ENCODE measurements around the gene IFNGR1. TPM values are rescaled to one million over a fixed set of nuclear protein-coding genes. Genes with fewer than 3 reads are reported as not detected.

Gene IFNGR1
- total RNA-seq, 1 donor from 2014 or later = 239 TPM

DNA sequence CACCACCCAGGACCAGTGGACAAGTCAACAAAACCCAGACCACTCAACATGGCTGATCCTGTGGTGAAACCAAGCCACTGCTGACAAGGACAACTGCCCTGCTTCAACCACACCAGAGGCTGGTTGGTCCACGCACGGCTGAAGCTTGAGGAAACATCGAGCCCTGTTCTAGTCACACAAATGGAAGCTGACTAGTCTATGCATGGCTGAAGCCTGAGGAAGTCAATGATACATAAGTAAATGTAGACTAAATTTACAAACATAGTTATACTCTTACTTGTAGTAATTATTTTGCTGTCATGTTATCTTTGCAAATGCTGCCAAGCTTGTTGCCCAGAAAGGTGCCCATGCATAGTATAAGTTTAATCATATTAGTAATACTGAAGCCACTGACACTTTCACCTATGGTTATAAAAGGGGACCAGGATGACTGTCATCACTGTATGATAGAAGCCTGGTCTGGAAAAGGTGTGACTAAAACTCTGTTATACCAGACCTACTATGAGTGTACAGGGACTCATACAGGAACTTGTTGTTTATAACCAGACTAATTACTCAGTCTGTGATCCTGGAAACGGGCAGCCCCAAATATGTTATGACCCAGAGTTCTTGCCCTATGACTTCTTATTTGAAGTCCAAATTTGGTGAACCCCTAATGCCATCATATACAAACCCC is 51.3 kb downstream of the IFNGR1 start:
- DNase-seq = no peak
- Histone ChIP-seq H3K4me3 (no peak overlapping the region), H3K27me3 (no peaks in the 10 kb centered on the region), H3K4me1 (peaks cover 6% of the 10 kb centered on the region), H3K27ac (no peak overlapping the region), H3K36me3 (no peaks in the 10 kb centered on the region), H3K9me3 (no peaks in the 10 kb centered on the region)
- TF ChIP-seq, protein P1, sequence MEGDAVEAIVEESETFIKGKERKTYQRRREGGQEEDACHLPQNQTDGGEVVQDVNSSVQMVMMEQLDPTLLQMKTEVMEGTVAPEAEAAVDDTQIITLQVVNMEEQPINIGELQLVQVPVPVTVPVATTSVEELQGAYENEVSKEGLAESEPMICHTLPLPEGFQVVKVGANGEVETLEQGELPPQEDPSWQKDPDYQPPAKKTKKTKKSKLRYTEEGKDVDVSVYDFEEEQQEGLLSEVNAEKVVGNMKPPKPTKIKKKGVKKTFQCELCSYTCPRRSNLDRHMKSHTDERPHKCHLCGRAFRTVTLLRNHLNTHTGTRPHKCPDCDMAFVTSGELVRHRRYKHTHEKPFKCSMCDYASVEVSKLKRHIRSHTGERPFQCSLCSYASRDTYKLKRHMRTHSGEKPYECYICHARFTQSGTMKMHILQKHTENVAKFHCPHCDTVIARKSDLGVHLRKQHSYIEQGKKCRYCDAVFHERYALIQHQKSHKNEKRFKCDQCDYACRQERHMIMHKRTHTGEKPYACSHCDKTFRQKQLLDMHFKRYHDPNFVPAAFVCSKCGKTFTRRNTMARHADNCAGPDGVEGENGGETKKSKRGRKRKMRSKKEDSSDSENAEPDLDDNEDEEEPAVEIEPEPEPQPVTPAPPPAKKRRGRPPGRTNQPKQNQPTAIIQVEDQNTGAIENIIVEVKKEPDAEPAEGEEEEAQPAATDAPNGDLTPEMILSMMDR (IDR thresholded peaks at IDR 0.05) = no peak
- intact Hi-C loops (cut with DNase I) = no loop called here
- ATAC-seq = no peak

DNA sequence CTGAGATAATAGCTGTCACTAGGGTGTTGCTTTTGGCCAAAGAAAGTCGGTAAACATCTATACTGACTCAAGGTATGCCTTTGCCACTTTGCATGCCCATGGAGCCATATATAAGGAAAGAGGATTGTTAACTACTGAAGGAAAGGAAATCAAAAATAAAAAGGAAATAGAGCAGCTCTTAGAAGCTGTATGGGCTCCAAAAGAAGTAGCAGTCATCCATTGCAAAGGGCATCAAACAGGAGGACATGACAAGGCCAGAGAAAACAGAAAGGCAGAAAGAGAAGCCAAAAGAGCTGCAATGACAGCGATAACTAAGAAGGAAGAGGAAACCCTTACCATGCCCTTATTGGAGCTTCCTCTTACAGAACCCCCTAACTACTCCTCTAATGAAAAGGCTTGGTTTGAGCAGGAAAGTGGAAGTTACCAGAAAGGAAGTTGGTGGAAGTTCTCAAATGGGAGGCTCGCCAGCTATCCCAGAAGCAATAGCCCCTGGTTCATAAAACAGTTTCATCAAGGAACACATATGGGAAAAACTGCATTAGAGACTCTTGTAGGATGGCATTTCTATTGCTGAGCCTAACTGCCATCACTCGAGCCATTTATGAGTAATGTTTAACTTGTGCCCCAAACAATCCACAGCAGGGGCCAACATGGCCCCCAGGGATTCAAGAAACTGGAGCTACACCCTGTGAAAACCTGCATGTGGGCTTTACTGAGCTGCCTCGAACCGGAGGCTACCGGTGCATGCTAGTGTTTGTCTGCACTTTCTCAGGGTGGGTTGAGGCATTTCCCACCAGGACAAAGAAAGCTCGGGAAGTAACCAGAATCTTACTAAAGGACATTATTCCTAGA is 52.7 kb downstream of the IFNGR1 start:
- TF ChIP-seq, protein P1 (IDR thresholded peaks at IDR 0.05) = no peak
- ATAC-seq = peak; percentile 81
- H3K36me3 ChIP-seq = no peaks in the 10 kb centered on the region
- H3K4me3 ChIP-seq = no peak overlapping the region
- DNase-seq = no peak
- no peaks in the 10 kb centered on the region for H3K9me3 ChIP-seq
- intact Hi-C loops (cut with DNase I) = no loop called here
- H3K27ac ChIP-seq = no peak overlapping the region
- H3K4me1 ChIP-seq = peaks cover 6% of the 10 kb centered on the region
- H3K27me3 ChIP-seq = no peaks in the 10 kb centered on the region

DNA sequence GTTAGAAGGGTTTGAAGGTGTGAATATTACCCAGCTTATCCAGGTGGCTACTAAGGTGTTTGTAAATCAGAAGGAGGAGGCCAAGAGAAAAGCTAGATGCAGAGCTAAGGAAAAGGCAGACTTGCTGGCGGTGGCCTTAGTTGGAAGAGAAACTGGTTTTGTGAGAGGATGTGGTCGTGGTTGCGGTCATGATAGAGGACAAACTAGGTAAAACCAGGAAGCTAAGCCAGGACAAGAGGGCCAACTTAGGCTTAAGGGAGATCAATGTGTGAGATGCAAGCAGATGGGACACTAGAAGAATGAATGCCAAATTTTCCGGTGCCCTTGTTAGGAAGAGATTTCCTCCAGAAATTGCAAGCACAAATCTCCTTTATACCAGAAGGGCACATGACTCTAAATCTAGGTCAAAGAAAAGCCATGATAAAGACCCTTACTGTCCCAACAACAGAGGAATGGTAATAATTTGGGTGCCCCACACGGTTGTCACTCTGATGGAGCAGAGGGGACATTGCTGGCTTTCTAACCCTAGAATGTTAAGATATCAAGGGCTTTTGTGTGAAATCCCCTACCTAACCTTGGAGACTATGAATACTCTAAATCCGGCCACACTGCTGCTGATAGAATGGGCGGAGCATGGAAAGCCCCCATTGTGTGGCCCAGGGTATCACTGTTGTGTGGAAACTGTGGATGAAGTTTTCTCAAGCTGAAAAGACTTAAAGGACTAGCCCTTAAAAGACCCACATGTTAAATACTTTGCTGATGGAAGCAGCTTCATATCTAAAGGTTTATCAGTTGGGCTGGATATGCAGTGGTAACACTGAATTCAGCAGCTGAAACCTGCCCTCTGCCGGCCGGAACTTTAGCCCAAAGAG is 53.6 kb downstream of the IFNGR1 start:
- Histone ChIP-seq H3K27ac (no peak overlapping the region), H3K36me3 (no peaks in the 10 kb centered on the region), H3K9me3 (no peaks in the 10 kb centered on the region), H3K4me3 (no peak overlapping the region), H3K27me3 (no peaks in the 10 kb centered on the region), H3K4me1 (peaks cover 6% of the 10 kb centered on the region)
- intact Hi-C loops (cut with DNase I) = no loop called here
- TF ChIP-seq, protein P1 (IDR thresholded peaks at IDR 0.05) = peak; percentile 39
- peak; percentile 53 for ATAC-seq
- DNase-seq = no peak

DNA sequence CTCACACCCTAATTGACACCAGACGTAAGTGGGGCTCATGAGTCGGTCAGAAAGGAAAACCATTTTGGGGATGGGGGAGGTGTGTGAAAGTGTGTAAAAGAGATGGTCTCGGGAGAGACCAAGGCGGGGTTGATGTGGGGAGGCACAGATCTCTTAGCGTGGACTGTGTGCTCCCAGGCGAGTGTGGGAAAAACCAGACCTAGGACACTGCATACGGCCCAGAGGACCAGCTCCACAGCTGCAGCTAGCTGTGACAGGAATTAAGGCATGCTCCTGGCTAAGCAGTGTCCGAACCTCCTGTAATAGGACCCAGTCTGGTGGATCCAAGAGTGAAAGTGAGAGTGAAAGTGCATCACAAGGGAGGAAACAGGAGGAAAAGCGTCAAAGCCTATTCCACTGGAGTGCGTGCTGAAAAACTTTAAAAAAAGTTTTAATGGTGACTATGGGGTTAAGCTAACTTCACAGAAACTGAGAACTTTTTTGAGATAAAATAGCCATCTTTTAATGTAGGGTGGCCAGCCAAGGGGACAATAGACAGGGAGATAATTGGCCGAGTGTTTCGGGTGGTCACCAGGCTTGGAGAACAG is 55.4 kb downstream of the IFNGR1 start:
- DNase-seq = no peak
- no peak overlapping the region for H3K27ac ChIP-seq
- intact Hi-C loops (cut with DNase I) = no loop called here
- ATAC-seq = no peak
- no peaks in the 10 kb centered on the region for H3K9me3 ChIP-seq
- no peak overlapping the region for H3K4me3 ChIP-seq
- no peaks in the 10 kb centered on the region for H3K36me3 ChIP-seq
- TF ChIP-seq, protein P1 (IDR thresholded peaks at IDR 0.05) = no peak
- H3K27me3 ChIP-seq = no peaks in the 10 kb centered on the region
- peaks cover 6% of the 10 kb centered on the region for H3K4me1 ChIP-seq

DNA sequence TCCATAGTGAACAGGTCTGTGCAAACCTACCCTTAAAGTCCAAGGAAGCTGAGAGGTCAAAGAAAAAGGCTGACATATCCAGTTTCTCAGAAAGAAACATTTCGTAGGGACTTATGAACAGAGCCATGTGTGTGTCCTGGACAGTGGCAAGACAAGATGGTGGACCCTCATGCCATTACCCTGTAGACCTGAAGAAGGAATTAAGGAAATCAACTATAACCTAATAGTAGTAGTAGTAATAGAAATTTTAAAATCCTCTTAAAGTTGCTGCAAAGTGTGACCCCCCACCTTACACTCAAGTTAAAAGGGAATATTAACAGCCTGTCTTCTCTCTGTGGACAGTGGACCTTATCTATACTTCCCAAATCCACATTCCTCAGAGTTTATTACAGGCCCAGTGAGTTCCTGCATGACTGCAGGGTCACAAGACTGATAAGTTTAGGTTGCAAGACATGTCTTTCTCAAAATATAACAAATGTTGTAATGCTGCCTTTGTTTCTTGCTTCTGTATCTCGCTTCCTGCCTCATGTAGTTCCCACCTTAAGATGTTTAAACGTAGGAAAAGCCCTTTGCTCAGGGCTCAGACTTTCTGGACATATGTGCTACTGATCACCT is 56.4 kb downstream of the IFNGR1 start:
- Histone ChIP-seq H3K9me3 (no peaks in the 10 kb centered on the region), H3K36me3 (no peaks in the 10 kb centered on the region), H3K27ac (no peak overlapping the region), H3K27me3 (no peaks in the 10 kb centered on the region), H3K4me3 (no peak overlapping the region), H3K4me1 (peaks cover 6% of the 10 kb centered on the region)
- DNase-seq = no peak
- ATAC-seq = no peak
- intact Hi-C loops (cut with DNase I) = no loop called here
- TF ChIP-seq, protein P1 (IDR thresholded peaks at IDR 0.05) = no peak

Data from upper lobe of right lung (tissue), 1 donor.